Trophoblast cell (in vitro differentiated cells and primary cell): ENCODE data around the gene PRDM7.
"Not testable (repeated sequence)": the region's sequence is repeated elsewhere in the genome, so short reads cannot be mapped to it uniquely, and the experiment has no call there.

Experiments used
- DNase-seq, 2 donors: peaks; one replicate each; pipeline ENCODE4 v3.0.0-alpha.2; 2016
- H2AFZ ChIP-seq: 2 replicates; pipeline ENCODE4 v1.6.1; 2013; ENCODE audit warnings: low read length, moderate library complexity, mild to moderate bottlenecking; ENCODE audit not compliant: insufficient read depth, poor library complexity
- H2AK5ac ChIP-seq: 2 replicates; pipeline ENCODE4 v1.6.1; 2013; ENCODE audit warnings: mild to moderate bottlenecking, low read length
- H2BK120ac ChIP-seq: 2 replicates; pipeline ENCODE4 v1.6.1; 2013; ENCODE audit warnings: low read length, mild to moderate bottlenecking, moderate library complexity; ENCODE audit not compliant: insufficient read depth, poor library complexity
- H2BK12ac ChIP-seq: 2 replicates; pipeline ENCODE4 v1.6.1; 2013; ENCODE audit warnings: mild to moderate bottlenecking, low read length, moderate library complexity
- H2BK5ac ChIP-seq: 2 replicates; pipeline ENCODE4 v1.6.1; 2013; ENCODE audit warnings: low read length, low read depth, moderate library complexity, mild to moderate bottlenecking; ENCODE audit not compliant: poor library complexity
- H3K14ac ChIP-seq: 2 replicates; pipeline ENCODE4 v1.6.1; 2013; ENCODE audit warnings: mild to moderate bottlenecking, low read length
- H3K18ac ChIP-seq: 2 replicates; pipeline ENCODE4 v1.6.1; 2013; ENCODE audit warnings: mild to moderate bottlenecking, low read length
- H3K23ac ChIP-seq: 2 replicates; pipeline ENCODE4 v1.6.1; 2013; ENCODE audit warnings: low read length
- H3K27ac ChIP-seq: 2 replicates; pipeline ENCODE4 v1.5.1; 2013; ENCODE audit warnings: low read depth, mild to moderate bottlenecking, inconsistent platforms, low read length, moderate library complexity
- H3K27me3 ChIP-seq: 2 replicates; pipeline ENCODE4 v1.6.1; 2013; ENCODE audit warnings: inconsistent platforms, mild to moderate bottlenecking, low read length, moderate library complexity; ENCODE audit not compliant: insufficient read depth
- H3K36me3 ChIP-seq, 2 experiments: 1 replicate in 1 of 2; 2 replicates in 1 of 2; pipeline ENCODE4 v1.6.1; 2013; ENCODE audit warnings: low read length in 2 of 2, mild to moderate bottlenecking in 2 of 2, moderate library complexity in 1 of 2; ENCODE audit not compliant: insufficient read depth in 2 of 2, control insufficient read depth in 1 of 2
- H3K4ac ChIP-seq: 2 replicates; pipeline ENCODE4 v1.6.1; 2013; ENCODE audit warnings: low read depth, mild to moderate bottlenecking, low read length, moderate library complexity
- H3K4me1 ChIP-seq, 2 experiments: 1 replicate in 1 of 2; 2 replicates in 1 of 2; pipeline ENCODE4 v1.6.1; 2013; ENCODE audit warnings: low read length in 2 of 2, mild to moderate bottlenecking in 2 of 2, moderate library complexity in 1 of 2; ENCODE audit not compliant: insufficient read depth in 2 of 2, control insufficient read depth in 1 of 2
- H3K4me2 ChIP-seq: 2 replicates; pipeline ENCODE4 v1.6.1; 2013; ENCODE audit warnings: inconsistent platforms, mild to moderate bottlenecking, low read length, moderate library complexity
- H3K4me3 ChIP-seq: 2 replicates; pipeline ENCODE4 v1.5.1; 2013; ENCODE audit warnings: mild to moderate bottlenecking, low read depth, low read length, inconsistent platforms
- H3K79me1 ChIP-seq: one replicate; pipeline ENCODE4 v1.6.1; 2013; ENCODE audit warnings: low read length
- H3K79me2 ChIP-seq: 2 replicates; pipeline ENCODE4 v1.6.1; 2013; ENCODE audit warnings: low read length, mild to moderate bottlenecking; ENCODE audit not compliant: control insufficient read depth, insufficient read depth, poor library complexity
- H3K9ac ChIP-seq: 2 replicates; pipeline ENCODE4 v1.6.1; 2013; ENCODE audit warnings: mild to moderate bottlenecking, low read length
- H3K9me3 ChIP-seq: 2 replicates; pipeline ENCODE4 v1.6.1; 2013; ENCODE audit warnings: low read depth, mild to moderate bottlenecking, control low read depth, inconsistent platforms, low read length; ENCODE audit not compliant: insufficient read depth
- H4K12ac ChIP-seq: 2 replicates; pipeline ENCODE4 v1.6.1; 2013; ENCODE audit warnings: low read depth, mild to moderate bottlenecking, low read length, moderate library complexity
- H4K8ac ChIP-seq: 2 replicates; pipeline ENCODE4 v1.6.1; 2013; ENCODE audit warnings: low read depth, mild to moderate bottlenecking, low read length, moderate library complexity
- H4K91ac ChIP-seq: one replicate; pipeline ENCODE4 v1.6.1; 2013; ENCODE audit warnings: low read depth, mild to moderate bottlenecking, low read length, moderate library complexity
- WGBS: extraction: QIAGEN DNeasy Blood & Tissue Kit; methylation state at CpG from one replicate; pipeline ENCODE4 v1.1.7; 2013; ENCODE audit warnings: missing lambda C conversion rate; ENCODE audit not compliant: insufficient read length, insufficient coverage; ENCODE audit errors: extremely low coverage; 5-methylcytosine and 5-hydroxymethylcytosine counted together

The PRDM7 gene

DNA sequence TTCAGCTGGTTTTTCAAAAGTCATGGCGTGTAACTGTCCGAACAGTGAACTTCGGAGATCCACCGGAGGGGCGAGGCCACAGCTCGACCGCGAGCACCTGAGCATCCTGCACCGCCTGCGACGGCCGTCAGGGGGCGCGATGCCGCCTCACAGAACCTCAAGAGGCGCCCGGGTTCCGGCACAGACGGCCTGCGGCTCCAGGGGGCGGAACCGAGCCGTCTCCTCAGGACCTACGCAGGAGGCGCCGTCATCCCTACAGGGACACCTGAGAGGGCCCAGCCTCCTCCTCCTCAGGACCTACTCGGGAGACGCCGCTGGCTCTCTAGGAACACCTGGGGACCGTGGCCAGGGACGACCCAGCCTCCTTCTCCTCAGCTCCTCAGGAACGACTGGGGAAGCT is 29.1 kb upstream of the PRDM7 start:
- H3K18ac ChIP-seq, H2AFZ ChIP-seq, H3K27me3 ChIP-seq, H3K4ac ChIP-seq, H3K79me1 ChIP-seq, H2AK5ac ChIP-seq, H3K36me3 ChIP-seq, H3K27ac ChIP-seq, H3K9ac ChIP-seq, H2BK12ac ChIP-seq, H2BK120ac ChIP-seq, H4K12ac ChIP-seq, H3K14ac ChIP-seq, H4K91ac ChIP-seq, H3K4me2 ChIP-seq, H4K8ac ChIP-seq, H3K4me3 ChIP-seq, H3K79me2 ChIP-seq, H3K23ac ChIP-seq, H3K4me1 ChIP-seq, H3K9me3 ChIP-seq, H2BK5ac ChIP-seq: not testable (repeated sequence)
- DNase-seq: peak; percentile 39 to 47
- WGBS: no CpG with 5 or more reads among the region's 32 CpGs

DNA sequence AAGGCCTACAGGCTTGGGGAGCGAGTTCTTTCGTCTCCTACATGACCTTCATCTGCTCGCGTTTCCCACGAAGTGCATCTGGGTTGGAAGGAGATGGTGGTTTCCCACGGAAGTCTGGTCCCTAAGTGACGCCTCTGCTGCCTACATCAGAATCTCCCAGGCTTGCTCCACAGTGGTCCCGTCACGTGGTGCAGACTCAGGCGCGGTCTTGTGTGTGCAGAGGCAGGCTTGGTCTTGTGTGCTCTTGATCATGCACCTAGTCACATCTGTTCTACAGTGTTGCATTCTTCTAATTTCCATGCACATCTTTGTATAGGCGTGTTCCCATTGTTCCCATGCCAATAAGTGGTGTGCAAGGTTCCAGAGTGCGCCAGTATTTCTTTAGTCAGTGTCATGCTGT is 27.6 kb upstream of the PRDM7 start:
- not testable (repeated sequence) for H3K4me3 ChIP-seq, H2BK120ac ChIP-seq, H3K36me3 ChIP-seq, H3K14ac ChIP-seq, H3K4ac ChIP-seq, H2AK5ac ChIP-seq, H3K18ac ChIP-seq, H3K4me1 ChIP-seq, DNase-seq, H2BK5ac ChIP-seq, H3K79me1 ChIP-seq, H2AFZ ChIP-seq, H4K12ac ChIP-seq, H4K91ac ChIP-seq, H3K4me2 ChIP-seq, H4K8ac ChIP-seq, H3K79me2 ChIP-seq, H3K9ac ChIP-seq, H3K27me3 ChIP-seq, H3K23ac ChIP-seq, H3K9me3 ChIP-seq, H2BK12ac ChIP-seq, H3K27ac ChIP-seq
- no CpG with 5 or more reads among the region's 13 CpGs for WGBS

DNA sequence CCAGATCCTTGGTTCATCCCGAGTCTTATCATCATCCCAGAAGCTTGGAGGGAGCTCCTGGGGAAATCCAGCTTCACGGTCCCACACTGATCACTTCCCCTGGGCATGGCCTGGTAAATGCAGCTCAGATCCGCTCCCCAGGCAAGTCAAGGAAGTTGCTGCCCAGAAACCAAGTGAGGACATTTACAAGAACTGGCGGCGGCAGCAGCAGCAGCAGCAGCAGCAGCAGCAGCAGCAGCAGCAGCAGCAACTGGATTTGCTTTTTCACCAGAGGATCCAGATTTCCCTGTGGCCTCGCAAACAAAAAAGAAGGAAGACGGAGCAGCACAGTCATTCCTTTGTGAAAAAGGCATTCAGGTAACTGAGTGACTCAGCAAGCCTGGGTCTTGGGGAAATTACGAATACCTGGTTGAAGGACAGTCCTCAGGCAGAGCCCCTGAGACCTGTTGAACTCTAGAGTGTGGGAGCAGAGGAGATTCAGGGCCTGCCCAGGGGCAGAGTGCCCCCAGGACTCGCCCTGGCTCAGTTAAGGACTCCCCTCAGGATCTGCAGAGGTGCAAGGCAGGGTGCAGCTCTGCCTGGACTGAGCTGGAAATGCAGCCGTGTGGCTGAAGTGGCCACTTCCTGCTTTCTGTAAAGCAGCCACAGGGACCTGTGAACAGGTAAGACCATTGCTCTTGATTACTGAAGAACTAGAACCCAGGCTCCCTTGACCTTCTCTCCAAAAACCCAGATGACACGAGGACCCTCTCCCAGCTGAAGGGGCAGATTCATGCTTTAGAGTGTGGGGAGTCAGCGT is 25.2 kb upstream of the PRDM7 start:
- H3K27ac ChIP-seq, H2AK5ac ChIP-seq, H3K4me1 ChIP-seq, H3K23ac ChIP-seq, H3K4me2 ChIP-seq, H3K9ac ChIP-seq, H3K36me3 ChIP-seq, H3K9me3 ChIP-seq, H3K4ac ChIP-seq, H3K27me3 ChIP-seq, H2BK5ac ChIP-seq, H4K91ac ChIP-seq, DNase-seq, H3K14ac ChIP-seq, H4K8ac ChIP-seq, H3K4me3 ChIP-seq, H3K79me1 ChIP-seq, H2BK12ac ChIP-seq, H4K12ac ChIP-seq, H3K79me2 ChIP-seq, H3K18ac ChIP-seq, H2AFZ ChIP-seq: not testable (repeated sequence)
- WGBS: no CpG with 5 or more reads among the region's 12 CpGs
- H2BK120ac ChIP-seq: peak overlapping the region; percentile 33

DNA sequence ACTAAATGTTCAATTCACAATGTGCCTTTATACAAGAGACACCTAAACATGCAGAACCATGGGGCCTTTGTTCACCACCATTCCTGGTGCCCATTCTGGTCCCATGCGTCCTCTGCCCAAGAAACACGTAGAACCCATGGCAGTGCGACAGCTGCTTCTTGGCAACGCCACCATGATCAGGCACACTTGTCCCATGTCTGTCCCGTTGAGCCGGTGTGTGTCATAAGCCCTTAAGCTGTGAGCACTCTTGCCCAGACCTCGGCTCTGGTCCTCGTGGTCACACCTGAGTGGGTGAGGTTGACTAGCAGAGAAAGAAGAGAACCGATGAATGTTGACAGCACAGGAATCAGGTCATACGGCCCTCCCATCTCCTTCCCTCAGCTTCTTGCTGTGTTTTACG is 24.2 kb upstream of the PRDM7 start:
- no CpG with 5 or more reads among the region's 11 CpGs for WGBS
- not testable (repeated sequence) for H2BK12ac ChIP-seq, H2AK5ac ChIP-seq, H2BK120ac ChIP-seq, H3K14ac ChIP-seq, H3K18ac ChIP-seq, H2BK5ac ChIP-seq, H3K23ac ChIP-seq, H2AFZ ChIP-seq, H3K27ac ChIP-seq, H3K4me3 ChIP-seq, H3K79me1 ChIP-seq, H3K9ac ChIP-seq, H4K12ac ChIP-seq, H3K36me3 ChIP-seq, H3K79me2 ChIP-seq, H3K27me3 ChIP-seq, H3K4ac ChIP-seq, H3K4me1 ChIP-seq, DNase-seq, H4K91ac ChIP-seq, H3K4me2 ChIP-seq, H4K8ac ChIP-seq
- peaks cover 13% of the 10 kb centered on the region for H3K9me3 ChIP-seq
